Measurements from ENCODE around the gene DNMBP.
"Not testable (repeated sequence)": the region's sequence is repeated elsewhere in the genome, so short reads cannot be mapped to it uniquely, and the experiment has no call there.

The DNMBP gene

DNA sequence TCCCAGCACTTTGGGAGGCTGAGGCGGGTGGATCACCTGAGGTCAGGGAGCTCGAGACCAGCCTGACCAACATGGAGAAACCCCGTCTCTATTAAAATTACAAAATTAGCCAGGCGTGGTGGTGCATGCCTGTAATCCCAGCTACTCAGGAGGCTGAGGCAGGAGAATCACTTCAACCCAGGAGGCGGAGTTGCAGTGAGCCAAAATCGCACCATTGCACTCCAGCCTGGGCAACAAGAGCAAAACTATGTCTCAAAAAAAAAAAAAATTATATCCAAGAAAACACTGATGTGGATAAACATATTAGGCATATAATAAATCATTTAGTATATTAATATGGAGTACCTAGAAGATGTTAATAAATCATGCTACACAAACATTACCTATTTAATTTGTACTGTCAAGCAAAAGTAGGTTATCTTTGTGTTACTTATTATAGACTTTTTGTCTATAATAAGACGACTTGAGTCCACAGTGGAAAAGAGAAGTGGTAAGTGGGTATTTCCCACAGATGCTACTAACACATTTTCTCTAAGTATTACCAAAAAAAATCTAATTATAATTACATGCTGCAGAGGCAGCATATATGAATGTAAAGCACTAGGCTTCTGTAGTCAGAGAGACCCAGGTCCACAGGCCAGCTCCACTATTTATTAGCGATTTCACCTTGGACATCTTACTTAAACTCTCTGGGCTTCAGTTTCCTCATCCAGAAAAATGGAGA, 34.5 kb downstream of the DNMBP start:
- DNase-seq (ENCODE audit: extremely low read depth, insufficient read length) = peak; percentile 56
- TF ChIP-seq CTCF (IDR thresholded peaks at IDR 0.05; ENCODE audit: insufficient read depth, low read length, poor library complexity, severe bottlenecking) = no peak

DNA sequence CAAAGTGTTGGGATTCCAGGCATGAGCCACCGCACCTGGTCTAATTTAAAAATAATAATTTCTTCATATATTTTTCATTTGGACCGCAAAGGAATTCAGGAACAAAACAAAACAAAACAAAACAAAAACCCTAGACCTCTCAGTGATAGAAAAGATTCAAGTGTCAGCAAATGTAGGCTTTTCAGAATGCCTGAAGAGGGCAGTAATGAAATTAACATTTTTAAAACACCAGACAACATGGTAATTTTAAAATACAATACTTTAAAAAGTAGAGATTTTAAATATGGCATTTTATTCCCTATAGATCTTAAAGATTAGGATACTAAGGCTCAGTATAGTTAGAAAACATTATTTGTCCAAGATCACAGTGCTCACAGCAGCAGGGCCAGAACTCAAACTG, 36.6 kb downstream of the DNMBP start:
- Histone ChIP-seq H3K36me3 (ENCODE audit: control insufficient read depth, insufficient read depth, low read length) (peaks cover 4% of the 10 kb centered on the region), H3K4me3 (replicated peaks; ENCODE audit: low read depth, low read length) (no peak overlapping the region), H3K27me3 (replicated peaks; ENCODE audit: control insufficient read depth, insufficient read depth, low read length) (no peaks in the 10 kb centered on the region)
- peak; percentile 33 for TF ChIP-seq CTCF (IDR thresholded peaks at IDR 0.05; ENCODE audit: insufficient read depth, low read length, poor library complexity, severe bottlenecking)
- no peak for DNase-seq (ENCODE audit: extremely low read depth, insufficient read length)

More for the DNA sequence above, 34.5 kb downstream of the DNMBP start:
- Histone ChIP-seq H3K27me3 (replicated peaks; ENCODE audit: control insufficient read depth, insufficient read depth, low read length) (no peaks in the 10 kb centered on the region), H3K4me3 (replicated peaks; ENCODE audit: low read depth, low read length) (no peak overlapping the region), H3K36me3 (ENCODE audit: control insufficient read depth, insufficient read depth, low read length) (peaks cover 2% of the 10 kb centered on the region)

DNA sequence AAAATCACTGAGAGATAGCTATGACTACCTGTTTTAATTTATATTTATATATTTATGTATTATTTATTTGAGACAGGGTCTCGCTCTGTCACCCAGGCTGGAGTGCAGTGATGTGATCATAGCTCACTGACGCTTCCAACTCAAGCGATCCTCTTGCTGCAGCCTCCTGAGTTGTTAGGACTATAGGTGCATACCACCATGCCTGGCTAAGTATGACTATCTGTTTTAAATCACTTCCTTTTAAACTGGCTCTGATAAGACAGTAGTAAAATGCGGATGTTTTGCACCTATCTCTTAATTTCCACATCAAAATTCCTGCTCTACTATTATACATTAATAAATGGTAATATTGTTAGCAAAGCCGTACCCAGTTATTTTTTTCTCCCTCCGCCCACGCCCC, 41.8 kb downstream of the DNMBP start:
- Histone ChIP-seq H3K36me3 (ENCODE audit: control insufficient read depth, insufficient read depth, low read length) (peaks cover 16% of the 10 kb centered on the region), H3K27me3 (replicated peaks; ENCODE audit: control insufficient read depth, insufficient read depth, low read length) (no peaks in the 10 kb centered on the region), H3K4me3 (replicated peaks; ENCODE audit: low read depth, low read length) (no peak overlapping the region)
- no peak for TF ChIP-seq CTCF (IDR thresholded peaks at IDR 0.05; ENCODE audit: insufficient read depth, low read length, poor library complexity, severe bottlenecking)
- no peak for DNase-seq (ENCODE audit: extremely low read depth, insufficient read length)

DNA sequence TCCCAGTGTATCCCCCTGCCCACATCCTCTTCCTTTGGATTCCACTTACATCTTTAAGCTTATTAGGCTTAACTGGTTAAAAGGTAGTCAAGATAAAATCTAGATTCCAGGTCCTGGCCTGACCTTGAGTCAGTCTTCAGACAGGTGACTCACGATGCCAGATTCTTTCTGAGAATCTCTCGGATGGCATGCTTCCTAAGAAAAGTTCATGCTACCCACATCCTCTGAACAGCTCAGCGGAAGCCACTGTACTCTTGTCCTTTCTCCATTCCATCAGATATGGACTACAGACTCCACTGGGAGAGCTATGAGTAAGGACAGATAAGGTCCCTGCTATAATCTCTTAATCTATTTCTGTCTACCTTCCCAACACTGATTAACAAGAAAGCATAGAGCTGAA, 43.4 kb downstream of the DNMBP start:
- no peak overlapping the region for H3K4me3 ChIP-seq (replicated peaks; ENCODE audit: low read depth, low read length)

DNA sequence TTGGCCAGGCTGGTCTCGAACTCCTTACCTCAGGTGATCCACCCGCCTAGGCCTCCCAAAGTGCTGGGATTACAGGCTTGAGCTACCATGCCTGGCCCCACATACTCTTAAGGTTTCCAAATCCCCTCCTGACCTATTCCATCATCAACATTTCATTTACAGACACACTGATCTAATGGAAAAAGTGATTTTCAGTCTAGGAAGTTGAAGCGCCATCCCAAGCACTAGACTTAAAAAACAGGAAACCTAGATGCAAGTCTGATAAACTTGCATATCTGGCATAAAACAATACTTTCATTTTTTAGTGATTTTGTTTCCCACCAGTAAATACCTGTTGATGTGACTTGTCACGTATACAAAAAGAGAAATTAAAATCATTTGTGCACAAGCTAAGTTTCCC, 44.0 kb downstream of the DNMBP start:
- no peaks in the 10 kb centered on the region for H3K27me3 ChIP-seq (replicated peaks; ENCODE audit: control insufficient read depth, insufficient read depth, low read length)
- TF ChIP-seq CTCF (IDR thresholded peaks at IDR 0.05; ENCODE audit: insufficient read depth, low read length, poor library complexity, severe bottlenecking) = no peak
- H3K4me3 ChIP-seq (replicated peaks; ENCODE audit: low read depth, low read length) = no peak overlapping the region
- no peak for DNase-seq (ENCODE audit: extremely low read depth, insufficient read length)
- peaks cover 16% of the 10 kb centered on the region for H3K36me3 ChIP-seq (ENCODE audit: control insufficient read depth, insufficient read depth, low read length)

More for the DNA sequence above, 43.4 kb downstream of the DNMBP start:
- no peaks in the 10 kb centered on the region for H3K27me3 ChIP-seq (replicated peaks; ENCODE audit: control insufficient read depth, insufficient read depth, low read length)
- no peak for DNase-seq (ENCODE audit: extremely low read depth, insufficient read length)
- no peak for TF ChIP-seq CTCF (IDR thresholded peaks at IDR 0.05; ENCODE audit: insufficient read depth, low read length, poor library complexity, severe bottlenecking)
- H3K36me3 ChIP-seq (ENCODE audit: control insufficient read depth, insufficient read depth, low read length) = peaks cover 16% of the 10 kb centered on the region

DNA sequence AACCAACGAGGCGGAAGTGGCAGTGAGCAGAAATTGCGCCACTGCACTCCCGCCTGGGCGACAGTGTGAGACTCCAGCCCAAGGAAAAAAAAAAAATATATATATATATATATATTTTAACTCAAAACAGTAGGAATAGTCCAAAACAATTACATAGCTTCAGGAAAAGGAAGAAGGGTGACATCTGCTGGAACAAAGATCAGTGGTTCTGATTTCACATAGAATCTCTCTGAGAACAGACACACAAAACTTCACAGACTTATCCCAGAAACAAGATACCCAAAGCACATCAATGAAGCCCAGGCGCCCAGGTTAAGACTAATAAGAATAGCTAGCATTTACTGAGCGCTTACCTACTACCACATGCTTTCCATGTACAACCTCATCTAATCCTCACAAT, 45.0 kb downstream of the DNMBP start:
- no peak for DNase-seq (ENCODE audit: extremely low read depth, insufficient read length)
- TF ChIP-seq CTCF (IDR thresholded peaks at IDR 0.05; ENCODE audit: insufficient read depth, low read length, poor library complexity, severe bottlenecking) = no peak
- H3K4me3 ChIP-seq (replicated peaks; ENCODE audit: low read depth, low read length) = no peak overlapping the region
- no peaks in the 10 kb centered on the region for H3K27me3 ChIP-seq (replicated peaks; ENCODE audit: control insufficient read depth, insufficient read depth, low read length)
- peaks cover 12% of the 10 kb centered on the region for H3K36me3 ChIP-seq (ENCODE audit: control insufficient read depth, insufficient read depth, low read length)

GRCh38 chr10:99963467-99964165, 46.1 kb downstream of the DNMBP start:
- not testable (repeated sequence) for H3K27me3 ChIP-seq (replicated peaks; ENCODE audit: control insufficient read depth, insufficient read depth, low read length); DNase-seq (ENCODE audit: extremely low read depth, insufficient read length); H3K4me3 ChIP-seq (replicated peaks; ENCODE audit: low read depth, low read length)
- H3K36me3 ChIP-seq (ENCODE audit: control insufficient read depth, insufficient read depth, low read length) = peaks cover 12% of the 10 kb centered on the region
